NOMO-1 (cell line): ENCODE measurements around the gene SUDS3.
A peak's percentile ranks its signal among the peaks of the same experiment; 100 is the strongest.
"Not testable (repeated sequence)": the region's sequence is repeated elsewhere in the genome, so short reads cannot be mapped to it uniquely, and the experiment has no call there.

Experiments
- DNase-seq, 2 experiments: peaks; one replicate each; lab custom pipeline; 2025; ENCODE audit not compliant: unreplicated experiment in 2 of 2; lab: John Stamatoyannopoulos, UW

Gene SUDS3

GRCh38 chr12:118391836-118392235 lies 15.5 kb downstream of the SUDS3 start:
- DNase-seq = no peak

DNA sequence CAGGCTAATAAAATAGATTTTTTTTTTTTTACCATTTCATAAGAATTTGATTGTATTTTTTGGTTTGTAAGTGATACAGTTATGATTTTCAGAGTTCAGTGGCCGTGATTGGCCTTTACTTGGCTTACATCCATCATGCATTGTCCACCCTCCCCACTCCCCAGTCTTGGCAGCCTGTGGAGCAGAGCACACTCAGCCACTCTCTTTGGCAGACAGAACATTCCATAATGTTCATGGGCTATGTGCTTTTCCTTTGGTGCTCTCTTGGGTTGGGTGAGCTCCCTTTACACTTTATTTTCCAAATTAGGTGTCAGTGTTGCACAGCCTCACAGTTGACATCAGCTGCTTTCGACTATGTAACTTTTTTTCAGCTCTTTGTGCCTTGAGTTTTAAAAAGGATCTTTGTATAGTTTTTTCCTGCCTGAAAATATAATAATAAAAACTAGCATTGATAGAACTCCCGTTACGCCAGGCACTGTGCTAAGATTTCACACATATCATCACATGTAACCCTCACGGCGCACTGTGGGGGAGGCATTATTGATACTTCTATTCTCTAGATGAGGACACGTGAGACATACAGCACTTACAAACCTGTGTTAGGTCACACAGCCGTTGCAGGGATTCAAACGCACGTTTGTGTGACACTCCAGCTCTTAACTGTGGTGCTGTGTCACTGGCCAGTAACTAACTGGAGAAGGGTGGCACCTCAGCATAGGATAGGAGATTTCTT lies 21.5 kb downstream of the SUDS3 start:
- no peak for DNase-seq

DNA sequence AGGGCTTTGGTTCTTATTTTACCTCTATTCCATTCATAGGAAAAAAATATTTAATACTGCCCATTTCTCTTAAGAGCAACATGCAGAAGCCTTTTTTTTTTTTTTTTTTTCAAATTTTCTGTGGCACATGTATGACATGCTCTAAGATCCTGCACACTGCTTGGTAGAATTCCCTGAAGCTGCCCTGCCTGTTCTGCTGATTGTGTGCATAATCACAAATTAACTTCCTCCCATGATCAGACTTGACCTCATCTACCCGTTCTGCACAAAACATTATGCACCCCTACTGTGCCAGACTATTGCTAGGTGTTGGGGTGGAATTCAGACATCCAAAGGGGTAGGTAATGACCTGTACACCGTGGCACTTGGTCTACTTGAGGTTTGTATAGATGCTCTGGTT lies 22.2 kb downstream of the SUDS3 start:
- DNase-seq = no peak

GRCh38 chr12:118398940-118399339 lies 22.6 kb downstream of the SUDS3 start:
- peak; percentile 21 to 22 for DNase-seq

GRCh38 chr12:118402251-118402650 lies 25.9 kb downstream of the SUDS3 start:
- DNase-seq = no peak

- DNase-seq = peak; percentile 1 to 19
These were observed 28.6 kb downstream of the SUDS3 start for GRCh38 chr12:118404876-118405521.

DNA sequence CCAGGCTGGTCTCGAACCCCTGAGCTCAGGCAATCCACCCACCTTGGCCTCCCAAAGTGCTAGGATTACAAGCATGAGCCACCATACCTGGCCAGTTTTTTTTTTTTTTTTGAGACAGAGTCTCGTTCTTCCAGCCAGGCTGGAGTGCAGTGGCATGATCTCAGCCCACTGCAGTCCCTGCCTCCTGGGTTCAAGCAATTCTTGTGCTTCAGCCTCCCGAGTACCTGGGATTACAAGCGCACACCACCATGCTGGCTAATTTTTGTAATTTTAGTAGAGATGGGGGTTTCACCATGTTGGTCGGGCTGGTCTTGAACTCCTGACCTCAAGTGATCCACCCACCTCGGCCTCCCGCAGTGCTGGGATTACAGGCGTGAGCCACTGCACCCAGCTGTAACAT lies 31.9 kb downstream of the SUDS3 start:
- not testable (repeated sequence) for DNase-seq

- no peak for DNase-seq
These were observed 33.5 kb downstream of the SUDS3 start for GRCh38 chr12:118409834-118410233.

DNA sequence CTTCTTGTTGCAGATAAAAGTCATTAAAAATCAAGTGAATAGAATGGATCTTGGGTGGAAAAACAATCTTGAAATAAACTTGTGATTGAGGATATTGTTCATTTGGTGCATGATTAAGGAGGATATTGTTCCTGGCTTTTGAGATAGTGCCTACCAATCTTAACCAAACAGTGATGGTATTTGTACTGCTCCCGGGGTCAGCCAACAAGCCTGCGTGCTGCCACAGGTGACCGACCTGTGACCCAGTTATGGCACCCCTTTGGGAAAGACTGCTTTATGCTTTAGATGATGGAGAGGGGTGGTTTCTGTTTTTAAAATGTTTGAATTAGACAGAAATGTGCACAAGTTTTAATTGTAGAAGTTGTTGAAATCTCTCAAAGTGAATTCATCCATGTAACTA lies 41.6 kb downstream of the SUDS3 start:
- DNase-seq = no peak

- no peak for DNase-seq
These were observed 42.2 kb downstream of the SUDS3 start for GRCh38 chr12:118418385-118419057.

DNA sequence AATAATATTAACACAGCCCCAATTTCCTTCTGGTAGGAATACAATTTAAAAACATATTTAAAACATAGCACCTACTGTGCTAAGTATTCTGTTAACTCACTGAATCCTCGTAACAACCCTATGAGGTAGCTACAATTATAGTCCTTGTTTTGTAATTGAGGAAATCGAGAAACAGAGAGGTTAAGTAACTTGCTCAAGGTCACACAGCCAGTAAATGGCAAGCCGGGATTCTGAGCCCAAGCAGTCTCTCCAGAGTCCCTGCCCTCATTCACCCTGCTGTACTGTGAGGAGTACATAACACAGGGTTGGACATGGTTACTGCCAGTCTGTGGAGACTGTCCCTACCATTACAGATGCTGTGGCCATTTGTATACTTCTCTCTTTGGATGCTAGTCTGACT lies 44.3 kb downstream of the SUDS3 start:
- DNase-seq = no peak

DNA sequence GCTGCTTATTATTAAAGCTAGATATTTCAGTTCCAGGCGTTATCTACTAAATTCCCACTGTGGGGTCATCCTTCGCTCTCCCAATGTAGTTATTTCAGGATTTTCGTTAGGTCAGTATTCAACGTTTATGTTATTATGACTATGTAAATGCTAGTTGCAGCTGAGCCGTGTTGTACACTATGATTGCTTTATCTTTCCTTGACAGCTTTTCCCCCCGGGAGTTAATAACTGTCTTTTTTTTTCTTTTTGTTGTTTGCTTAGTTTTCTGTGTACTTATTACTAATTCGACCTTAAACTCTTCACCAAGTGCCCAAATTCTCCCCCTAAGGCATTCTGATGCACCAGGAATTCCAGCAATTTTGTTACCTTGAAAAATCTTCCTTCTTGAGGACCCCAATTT lies 48.5 kb downstream of the SUDS3 start:
- DNase-seq = no peak

- no peak for DNase-seq
These were observed 49.0 kb downstream of the SUDS3 start for GRCh38 chr12:118425364-118425763.

- DNase-seq = no peak
These were observed 51.5 kb downstream of the SUDS3 start for GRCh38 chr12:118427819-118428218.

- no peak for DNase-seq
These were observed 52.3 kb downstream of the SUDS3 start for GRCh38 chr12:118428643-118429042.

DNA sequence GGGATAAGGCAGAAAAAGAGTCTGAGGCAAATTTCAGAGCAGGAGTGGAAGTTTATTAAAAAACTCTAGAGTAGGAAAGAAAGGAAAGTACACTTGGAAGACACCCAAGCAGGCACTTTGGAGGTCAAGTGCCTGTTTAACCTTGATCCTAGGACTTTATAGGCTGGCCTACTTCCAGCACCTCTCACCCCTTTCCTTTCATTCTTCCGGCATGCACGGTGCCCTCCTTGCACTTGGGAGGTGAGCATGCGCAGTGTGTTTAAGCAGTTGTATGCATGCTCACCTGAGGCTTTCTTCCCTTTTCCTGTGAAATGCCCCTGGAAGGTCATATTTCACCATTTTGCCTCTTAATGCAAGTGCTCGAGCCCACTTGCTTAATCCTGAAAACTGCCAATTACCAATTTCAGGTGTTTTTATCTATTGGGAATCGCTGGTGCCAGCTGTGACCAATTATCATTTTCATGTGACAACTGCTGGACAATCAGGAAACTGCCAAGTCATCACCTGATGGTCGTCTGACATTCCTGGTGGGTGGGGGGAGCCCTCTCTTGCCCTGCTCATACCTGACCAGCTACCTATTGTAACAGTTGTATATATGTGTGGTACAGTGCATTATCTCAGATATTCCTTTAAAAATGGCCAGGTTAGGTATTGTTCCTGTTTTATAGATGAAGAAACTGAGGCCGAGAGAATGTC lies 53.5 kb downstream of the SUDS3 start:
- DNase-seq = no peak

DNA sequence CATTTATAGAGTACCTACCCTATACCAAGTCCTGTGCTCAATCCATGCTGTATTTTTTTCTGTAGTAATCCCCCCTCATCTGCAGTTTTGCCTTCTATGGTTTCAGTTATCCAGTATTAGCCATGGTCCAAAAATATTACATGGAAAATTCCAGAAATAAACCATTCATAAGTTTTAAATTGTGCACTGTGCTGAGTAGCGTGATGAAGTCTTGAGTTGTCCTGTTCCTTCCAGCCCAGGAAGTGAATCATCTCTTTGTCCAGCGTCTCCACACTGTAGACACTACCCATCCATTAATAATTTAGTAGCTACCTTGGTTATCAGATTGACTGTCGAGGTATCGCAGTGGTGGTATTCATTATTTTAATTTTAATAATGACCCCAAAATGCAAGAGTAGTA lies 54.2 kb downstream of the SUDS3 start:
- no peak for DNase-seq

- DNase-seq = no peak
These were observed 56.6 kb downstream of the SUDS3 start for GRCh38 chr12:118432812-118433545.

DNA sequence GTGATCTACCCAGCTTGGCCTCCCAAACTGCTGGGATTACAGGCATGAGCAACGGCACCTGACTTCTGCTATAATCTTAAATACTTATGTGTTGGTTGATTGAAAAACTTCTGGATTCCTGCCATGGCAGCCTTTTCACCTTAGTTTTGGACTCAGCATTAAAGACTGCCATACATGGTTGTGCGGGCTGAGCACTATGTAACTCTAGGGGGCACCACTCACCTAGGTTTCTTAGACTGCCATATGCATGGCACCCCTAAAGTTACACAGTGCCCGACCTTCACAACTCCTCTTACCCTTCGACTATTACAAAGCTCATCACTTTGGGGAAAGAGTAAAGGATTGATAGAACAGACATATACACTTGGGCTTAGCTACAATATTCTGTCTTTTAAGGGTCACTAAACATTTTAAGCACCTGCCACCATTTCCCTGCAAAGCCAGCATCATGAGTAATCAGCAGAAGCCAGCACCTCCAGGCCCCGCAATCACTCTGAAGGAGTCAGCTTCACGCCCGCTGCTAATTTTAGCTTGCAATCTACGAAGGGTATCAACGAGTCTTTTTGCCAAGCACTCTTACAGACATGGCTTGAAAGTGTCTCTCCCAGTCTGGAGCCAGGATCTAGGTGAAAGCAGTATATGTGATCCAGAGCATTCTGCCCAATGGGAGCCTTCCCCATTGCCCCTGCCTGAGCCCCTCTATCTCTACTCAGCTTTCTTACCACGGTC lies 59.8 kb downstream of the SUDS3 start:
- no peak for DNase-seq

GRCh38 chr12:118436986-118437385 lies 60.6 kb downstream of the SUDS3 start:
- no peak for DNase-seq
